Osteoblast (primary cell): Measurements from ENCODE around the gene CA12. TPM values are rescaled to one million over a fixed set of nuclear protein-coding genes. Genes with fewer than 3 reads are reported as not detected.

Experiments
- DNase-seq: peaks from one replicate; pipeline ENCODE4 v3.0.0; 2011; ENCODE audit warnings: low spot score, mixed read lengths; ENCODE audit not compliant: insufficient read length; ENCODE audit errors: missing footprints
- H2AFZ ChIP-seq: 2 replicates; pipeline ENCODE4 v1.6.0; 2011; ENCODE audit warnings: mild to moderate bottlenecking, low read length
- H3K27ac ChIP-seq: 2 replicates; pipeline ENCODE4 v1.5.1; 2011; ENCODE audit warnings: mild to moderate bottlenecking, low read depth, low read length, moderate library complexity
- H3K27me3 ChIP-seq: 2 replicates; pipeline ENCODE4 v1.6.0; 2012; ENCODE audit warnings: mild to moderate bottlenecking, control low read depth, inconsistent platforms, low read length, moderate library complexity; ENCODE audit not compliant: insufficient read depth
- H3K36me3 ChIP-seq: 2 replicates; pipeline ENCODE4 v1.5.1; 2011; ENCODE audit warnings: mild to moderate bottlenecking, low read length, control low read depth, moderate library complexity; ENCODE audit not compliant: insufficient read depth
- H3K4me1 ChIP-seq: 2 replicates; pipeline ENCODE4 v1.5.1; 2011; ENCODE audit warnings: mild to moderate bottlenecking, low read length, control low read depth, moderate library complexity; ENCODE audit not compliant: insufficient read depth
- H3K4me2 ChIP-seq: 2 replicates; pipeline ENCODE4 v1.6.0; 2011; ENCODE audit warnings: mild to moderate bottlenecking, low read length; ENCODE audit not compliant: insufficient read depth
- H3K4me3 ChIP-seq: fragments of 200-600 bp; sonication (generic); 3 replicates; pipeline ENCODE4 v1.5.1; 2012; ENCODE audit warnings: mild to moderate bottlenecking, low read length, inconsistent platforms; ENCODE audit not compliant: insufficient read depth
- H3K79me2 ChIP-seq: 2 replicates; pipeline ENCODE4 v1.6.0; 2012; ENCODE audit warnings: mild to moderate bottlenecking, low read length, control low read depth, inconsistent platforms; ENCODE audit not compliant: insufficient read depth
- H3K9me3 ChIP-seq: 2 replicates; pipeline ENCODE4 v1.5.1; 2011; ENCODE audit warnings: low read depth, low read length, control low read depth
- H4K20me1 ChIP-seq: 2 replicates; pipeline ENCODE4 v1.6.0; 2012; ENCODE audit warnings: mild to moderate bottlenecking, low read length, control low read depth; ENCODE audit not compliant: insufficient read depth
- total RNA-seq: library from RNA; depleted of rRNA; stranded (reverse); fragments of >200 nt; gene quantifications from 2 replicates; pipeline ENCODE4 v1.2.3, GENCODE V29; 2012
- TF ChIP-seq, protein P1 (sequence below): IDR thresholded peaks from 2 replicates; pipeline ENCODE4 v1.5.1; 2011; ENCODE audit warnings: mild to moderate bottlenecking, low read depth, low read length, moderate library complexity; ENCODE audit errors: extremely low read depth

CA12 gene
- total RNA-seq, 1 donor: 107 TPM

DNA sequence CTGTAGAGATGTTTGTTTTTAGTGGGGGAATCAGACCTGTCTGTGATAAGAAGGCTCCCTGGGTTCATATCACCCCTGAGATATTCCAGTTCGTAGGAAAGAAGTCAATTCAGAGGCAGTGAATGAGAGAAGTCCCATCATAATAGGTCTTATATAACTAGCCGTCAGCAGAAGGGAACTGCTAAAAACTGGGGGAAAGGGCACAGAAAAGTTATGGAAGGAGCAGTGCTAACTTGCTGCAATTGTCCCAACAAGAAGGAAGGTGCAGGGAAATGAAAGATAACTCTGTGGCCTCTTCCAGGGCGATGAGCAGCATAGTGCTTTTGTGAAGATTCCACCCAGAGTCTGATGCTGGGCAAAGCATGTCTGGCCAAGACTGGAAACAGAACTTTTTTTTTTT, 9.0 kb upstream of the CA12 start:
- Histone ChIP-seq H3K79me2 (no peaks in the 10 kb centered on the region), H3K27me3 (no peaks in the 10 kb centered on the region), H2AFZ (peak overlapping the region; percentile 32), H3K4me1 (peaks cover 10% of the 10 kb centered on the region), H3K4me2 (no peak overlapping the region), H3K9me3 (no peaks in the 10 kb centered on the region), H3K36me3 (no peaks in the 10 kb centered on the region), H4K20me1 (no peaks in the 10 kb centered on the region), H3K4me3 (no peak overlapping the region), H3K27ac (no peak overlapping the region)
- DNase-seq: no peak
- TF ChIP-seq, protein P1, sequence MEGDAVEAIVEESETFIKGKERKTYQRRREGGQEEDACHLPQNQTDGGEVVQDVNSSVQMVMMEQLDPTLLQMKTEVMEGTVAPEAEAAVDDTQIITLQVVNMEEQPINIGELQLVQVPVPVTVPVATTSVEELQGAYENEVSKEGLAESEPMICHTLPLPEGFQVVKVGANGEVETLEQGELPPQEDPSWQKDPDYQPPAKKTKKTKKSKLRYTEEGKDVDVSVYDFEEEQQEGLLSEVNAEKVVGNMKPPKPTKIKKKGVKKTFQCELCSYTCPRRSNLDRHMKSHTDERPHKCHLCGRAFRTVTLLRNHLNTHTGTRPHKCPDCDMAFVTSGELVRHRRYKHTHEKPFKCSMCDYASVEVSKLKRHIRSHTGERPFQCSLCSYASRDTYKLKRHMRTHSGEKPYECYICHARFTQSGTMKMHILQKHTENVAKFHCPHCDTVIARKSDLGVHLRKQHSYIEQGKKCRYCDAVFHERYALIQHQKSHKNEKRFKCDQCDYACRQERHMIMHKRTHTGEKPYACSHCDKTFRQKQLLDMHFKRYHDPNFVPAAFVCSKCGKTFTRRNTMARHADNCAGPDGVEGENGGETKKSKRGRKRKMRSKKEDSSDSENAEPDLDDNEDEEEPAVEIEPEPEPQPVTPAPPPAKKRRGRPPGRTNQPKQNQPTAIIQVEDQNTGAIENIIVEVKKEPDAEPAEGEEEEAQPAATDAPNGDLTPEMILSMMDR: no peak

DNA sequence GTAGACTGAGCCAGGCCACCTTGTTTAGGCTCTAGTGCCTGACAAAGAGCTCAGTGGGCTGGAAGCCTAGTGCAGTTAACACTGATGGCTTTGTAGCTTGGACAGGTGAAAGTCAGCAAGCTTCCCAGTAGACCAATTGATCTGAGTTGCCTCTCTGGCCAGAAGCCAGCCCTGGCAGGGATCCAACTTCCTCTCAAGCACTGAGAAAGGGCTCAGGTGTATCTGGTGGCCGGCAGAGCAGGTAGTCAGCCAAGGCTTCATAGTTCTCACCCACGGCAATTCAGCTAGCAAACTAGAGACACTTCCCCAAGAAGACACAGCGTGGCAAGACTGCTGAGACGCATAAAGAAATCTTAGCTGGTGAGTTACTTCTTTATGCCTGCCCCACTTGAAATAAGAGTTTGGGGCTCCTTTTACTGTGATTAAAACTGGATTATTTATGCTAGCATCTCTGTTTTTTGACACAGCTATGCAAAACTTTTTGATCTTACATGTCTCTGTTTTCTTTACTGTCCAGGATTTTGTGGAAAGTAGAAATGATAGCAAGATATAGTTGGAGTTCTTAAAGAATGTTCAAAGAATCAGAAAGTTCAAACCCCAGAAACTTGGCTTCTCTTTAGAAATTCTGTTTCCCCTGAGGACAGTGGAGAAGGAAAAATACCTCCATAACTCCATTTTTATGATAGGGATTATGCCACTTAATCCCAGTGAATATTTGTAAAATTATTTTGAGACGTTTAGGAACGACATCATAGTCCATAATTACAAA, 8.4 kb upstream of the CA12 start:
- no peak for DNase-seq
- peak overlapping the region; percentile 32 for H2AFZ ChIP-seq

DNA sequence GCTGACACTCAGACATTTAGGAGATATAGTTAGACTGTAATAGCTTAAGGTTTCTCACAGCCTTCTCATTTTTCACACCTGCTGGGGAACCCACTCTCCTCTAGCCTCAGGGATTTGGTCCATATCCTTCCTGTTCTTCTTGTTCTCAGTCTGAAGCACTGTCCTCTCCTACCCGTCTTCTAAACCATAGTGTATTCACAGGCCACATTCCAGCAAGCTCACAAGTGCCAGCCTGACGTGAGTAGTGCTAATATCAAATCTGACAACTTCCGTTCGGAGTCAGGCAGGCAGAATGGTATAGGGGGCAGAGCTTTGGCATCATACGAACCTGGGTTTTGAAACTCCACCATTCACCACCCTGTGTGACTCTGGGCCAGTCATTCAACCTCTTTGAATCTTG, 6.9 kb upstream of the CA12 start:
- no peaks in the 10 kb centered on the region for H3K27me3 ChIP-seq

More for the DNA sequence above, 8.4 kb upstream of the CA12 start:
- H3K79me2 ChIP-seq: no peaks in the 10 kb centered on the region
- no peak overlapping the region for H3K27ac ChIP-seq
- H3K27me3 ChIP-seq: no peaks in the 10 kb centered on the region
- no peaks in the 10 kb centered on the region for H3K9me3 ChIP-seq
- no peaks in the 10 kb centered on the region for H4K20me1 ChIP-seq
- peaks cover 10% of the 10 kb centered on the region for H3K4me1 ChIP-seq
- TF ChIP-seq, protein P1: no peak
- no peak overlapping the region for H3K4me3 ChIP-seq
- no peak overlapping the region for H3K4me2 ChIP-seq
- H3K36me3 ChIP-seq: no peaks in the 10 kb centered on the region

More for the DNA sequence above, 6.9 kb upstream of the CA12 start:
- no peak overlapping the region for H3K4me3 ChIP-seq
- H3K4me1 ChIP-seq: peaks cover 13% of the 10 kb centered on the region
- DNase-seq: no peak
- H3K79me2 ChIP-seq: no peaks in the 10 kb centered on the region
- H2AFZ ChIP-seq: no peak overlapping the region
- no peak overlapping the region for H3K4me2 ChIP-seq
- no peaks in the 10 kb centered on the region for H3K9me3 ChIP-seq
- H4K20me1 ChIP-seq: no peaks in the 10 kb centered on the region
- H3K36me3 ChIP-seq: no peaks in the 10 kb centered on the region
- H3K27ac ChIP-seq: no peak overlapping the region
- TF ChIP-seq, protein P1: no peak
